Activated CD8-positive, alpha-beta memory T cell treated with anti-CD3 and anti-CD28 coated beads for 1 hour (primary cell): ENCODE data around the gene ETV4.
A peak's percentile ranks its signal among the peaks of the same experiment; 100 is the strongest.

Experiments
- DNase-seq, 2 donors: peaks; one replicate each; pipeline ENCODE4 v3.0.0-alpha.2; 2020; ENCODE audit warnings: low read depth in 1 of 2; ENCODE audit errors: extremely low read depth in 1 of 2

ETV4 gene

GRCh38 chr17:43546319-43547188 lies at the start of gene ETV4:
TSS of gene ETV4 (minus strand) at chr17:43546340. CDS start at chr17:43545617, 723 bp downstream.
- DNase-seq = peak; percentile 58 to 73

GRCh38 chr17:43595466-43595865 lies 49.3 kb upstream of the ETV4 start:
- DNase-seq = no peak

- DNase-seq = no peak
Observed at GRCh38 chr17:43591779-43592562, 45.8 kb upstream of the ETV4 start.

- DNase-seq = no peak
Observed at GRCh38 chr17:43591001-43591400, 44.9 kb upstream of the ETV4 start.

- DNase-seq = no peak
Observed at GRCh38 chr17:43588664-43589435, 42.7 kb upstream of the ETV4 start.

GRCh38 chr17:43588121-43588520 lies 42.0 kb upstream of the ETV4 start:
- DNase-seq = no peak

- no peak for DNase-seq
Observed at GRCh38 chr17:43587647-43588046, 41.5 kb upstream of the ETV4 start.

GRCh38 chr17:43584666-43585102 lies 38.5 kb upstream of the ETV4 start:
- no peak for DNase-seq

GRCh38 chr17:43583332-43583731 lies 37.2 kb upstream of the ETV4 start:
- no peak for DNase-seq

GRCh38 chr17:43581613-43582012 lies 35.5 kb upstream of the ETV4 start:
- DNase-seq = no peak

- DNase-seq = no peak
Observed at GRCh38 chr17:43581130-43581529, 35.0 kb upstream of the ETV4 start.

- DNase-seq = no peak
Observed at GRCh38 chr17:43579566-43580140, 33.5 kb upstream of the ETV4 start.

- no peak for DNase-seq
Observed at GRCh38 chr17:43578699-43579565, 32.8 kb upstream of the ETV4 start.

- no peak for DNase-seq
Observed at GRCh38 chr17:43578404-43578698, 32.2 kb upstream of the ETV4 start.

GRCh38 chr17:43577664-43578403 lies 31.7 kb upstream of the ETV4 start:
- no peak for DNase-seq

GRCh38 chr17:43576563-43577229 lies 30.6 kb upstream of the ETV4 start:
- DNase-seq = peak; percentile 6 to 48

GRCh38 chr17:43574896-43575525 lies 28.9 kb upstream of the ETV4 start:
- DNase-seq = no peak

- DNase-seq = no peak
Observed at GRCh38 chr17:43574348-43574747, 28.2 kb upstream of the ETV4 start.
